Fibroblast of lung (primary cell): Measurements from ENCODE around the gene RALBP1. TPM values are rescaled to one million over a fixed set of nuclear protein-coding genes. Genes with fewer than 3 reads are reported as not detected.

Experiments used
- DNase-seq, 2 donors: peaks; one replicate each; pipeline versions ENCODE4 v3.0.0 to v3.0.0-alpha.2; 2010; ENCODE audit warnings: low read depth in 2 of 2
- H2AFZ ChIP-seq: 2 replicates; pipeline ENCODE4 v1.5.1; 2012; ENCODE audit warnings: low read length, control low read depth, inconsistent platforms
- H3K27ac ChIP-seq: 2 replicates; pipeline ENCODE4 v1.5.1; 2011; ENCODE audit warnings: low read length, control low read depth; ENCODE audit not compliant: insufficient read depth
- H3K27me3 ChIP-seq: 2 replicates; pipeline ENCODE4 v1.5.1; 2011; ENCODE audit warnings: mild to moderate bottlenecking, low read length; ENCODE audit not compliant: control insufficient read depth, insufficient read depth
- H3K36me3 ChIP-seq: 2 replicates; pipeline ENCODE4 v1.5.1; 2011; ENCODE audit warnings: low read length; ENCODE audit not compliant: control insufficient read depth, insufficient read depth
- H3K4me1 ChIP-seq: 2 replicates; pipeline ENCODE4 v1.5.1; 2011; ENCODE audit warnings: low read length; ENCODE audit not compliant: control insufficient read depth, insufficient read depth; ENCODE audit errors: extremely low read depth
- H3K4me2 ChIP-seq: 2 replicates; pipeline ENCODE4 v1.5.1; 2011; ENCODE audit warnings: low read length, control low read depth; ENCODE audit not compliant: insufficient read depth; ENCODE audit errors: extremely low read depth
- H3K4me3 ChIP-seq, 4 experiments: fragments of 200-600 bp in 1 of 4; sonication (generic) in 1 of 4; replicated peaks in 1 of 4; 2 replicates each; pipeline ENCODE4 v1.5.1; 2011 to 2016; ENCODE audit warnings: low read length in 4 of 4, low read depth in 3 of 4, mild to moderate bottlenecking in 3 of 4, control low read depth in 2 of 4, inconsistent platforms in 1 of 4, mixed read lengths in 1 of 4; ENCODE audit not compliant: insufficient read depth in 1 of 4; ENCODE audit errors: control extremely low read depth in 1 of 4
- H3K79me2 ChIP-seq: 2 replicates; pipeline ENCODE4 v1.5.1; 2012; ENCODE audit warnings: mild to moderate bottlenecking, low read length, inconsistent platforms; ENCODE audit not compliant: control insufficient read depth, insufficient read depth
- H3K9ac ChIP-seq: 2 replicates; pipeline ENCODE4 v1.5.1; 2011; ENCODE audit warnings: mild to moderate bottlenecking, low read length, control low read depth; ENCODE audit not compliant: insufficient read depth
- H3K9me3 ChIP-seq: 2 replicates; pipeline ENCODE4 v1.5.1; 2012; ENCODE audit warnings: low read depth, low read length; ENCODE audit not compliant: control insufficient read depth, insufficient read depth
- H4K20me1 ChIP-seq: 2 replicates; pipeline ENCODE4 v1.5.1; 2011; ENCODE audit warnings: low read length; ENCODE audit not compliant: control insufficient read depth, insufficient read depth; ENCODE audit errors: extremely low read depth
- EZH2 ChIP-seq: IDR thresholded peaks from 2 replicates; pipeline ENCODE4 v1.5.1; 2012; ENCODE audit warnings: low read length, control low read depth, mild to moderate bottlenecking; ENCODE audit errors: missing control alignments
- polyA plus RNA-seq, 2 donors: library from polyadenylated mRNA; depleted of rRNA in 1 of 2; stranded (reverse) in 1 of 2; unstranded in 1 of 2; fragments of >200 nt; gene quantifications; 2 replicates each; pipeline ENCODE4 v1.2.1, GENCODE V29; 2011 to 2012; ENCODE audit warnings: missing spikeins in 1 of 2
- total RNA-seq: library from RNA; depleted of rRNA; stranded (reverse); fragments of >200 nt; gene quantifications from 2 replicates; pipeline ENCODE4 v1.2.1, GENCODE V29; 2014
- TF ChIP-seq, protein P1 (sequence below), 2 donors: IDR thresholded peaks in 1 of 2; conservative IDR thresholded peaks in 1 of 2; 1 replicate in 1 of 2; 2 replicates in 1 of 2; pipeline ENCODE4 v1.5.1; 2011 to 2012; ENCODE audit warnings: low read length in 2 of 2, control low read depth in 1 of 2, inconsistent platforms in 1 of 2, low read depth in 1 of 2, mild to moderate bottlenecking in 1 of 2

Gene RALBP1
- total and polyA plus RNA-seq, 2 donors (not counting 1 experiment from before 2014, with no cell fraction given): 72.3 to 72.4 TPM

DNA sequence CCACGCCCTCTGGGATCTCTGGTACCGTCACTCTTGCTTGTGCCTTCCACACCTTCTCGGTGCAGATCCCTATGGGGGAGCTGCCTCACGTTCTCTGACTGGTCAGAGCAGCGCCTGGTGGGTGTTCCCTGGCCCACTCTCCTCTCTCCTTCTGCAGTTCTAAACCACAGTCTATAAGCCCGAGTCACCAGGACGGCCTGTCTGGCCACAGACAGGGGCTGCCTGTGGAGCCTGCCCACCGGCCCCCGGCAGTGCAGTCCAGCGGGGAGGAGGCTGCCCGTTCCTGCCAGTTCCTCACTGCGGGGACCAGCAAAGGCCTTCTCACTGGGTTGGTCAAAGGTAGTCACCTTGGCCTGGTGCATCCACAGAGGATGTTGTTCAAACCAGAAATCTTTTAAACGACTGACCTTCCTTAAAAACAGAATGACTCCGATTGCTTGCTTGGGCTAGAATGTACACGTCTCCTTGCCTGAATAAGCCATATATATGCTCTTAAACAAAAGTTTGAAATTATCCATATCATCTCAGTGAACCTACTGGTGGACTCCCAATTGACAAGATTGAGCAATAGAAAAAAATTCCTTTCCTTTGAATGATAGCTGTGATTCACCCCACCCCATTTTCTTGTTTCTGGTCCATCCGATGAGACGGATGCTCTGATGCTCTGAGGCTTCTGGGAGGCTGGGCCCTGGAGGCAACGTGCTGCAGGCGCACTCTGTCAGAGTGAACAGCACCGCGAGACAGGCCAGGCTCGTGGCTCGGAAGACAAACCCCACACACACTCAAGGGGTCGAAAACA is 61.2 kb downstream of the RALBP1 start:
- Histone ChIP-seq H3K27me3 (no peaks in the 10 kb centered on the region), H3K4me2 (no peak overlapping the region), H3K9me3 (no peaks in the 10 kb centered on the region), H3K36me3 (peaks cover 15% of the 10 kb centered on the region), H3K4me3 (no peak overlapping the region), H3K9ac (no peak overlapping the region), H3K27ac (peak overlapping the region; percentile 86), H2AFZ (no peak overlapping the region), H3K4me1 (peaks cover 6% of the 10 kb centered on the region), H4K20me1 (no peaks in the 10 kb centered on the region), H3K79me2 (no peaks in the 10 kb centered on the region)
- no peak for DNase-seq
- TF ChIP-seq, protein P1, sequence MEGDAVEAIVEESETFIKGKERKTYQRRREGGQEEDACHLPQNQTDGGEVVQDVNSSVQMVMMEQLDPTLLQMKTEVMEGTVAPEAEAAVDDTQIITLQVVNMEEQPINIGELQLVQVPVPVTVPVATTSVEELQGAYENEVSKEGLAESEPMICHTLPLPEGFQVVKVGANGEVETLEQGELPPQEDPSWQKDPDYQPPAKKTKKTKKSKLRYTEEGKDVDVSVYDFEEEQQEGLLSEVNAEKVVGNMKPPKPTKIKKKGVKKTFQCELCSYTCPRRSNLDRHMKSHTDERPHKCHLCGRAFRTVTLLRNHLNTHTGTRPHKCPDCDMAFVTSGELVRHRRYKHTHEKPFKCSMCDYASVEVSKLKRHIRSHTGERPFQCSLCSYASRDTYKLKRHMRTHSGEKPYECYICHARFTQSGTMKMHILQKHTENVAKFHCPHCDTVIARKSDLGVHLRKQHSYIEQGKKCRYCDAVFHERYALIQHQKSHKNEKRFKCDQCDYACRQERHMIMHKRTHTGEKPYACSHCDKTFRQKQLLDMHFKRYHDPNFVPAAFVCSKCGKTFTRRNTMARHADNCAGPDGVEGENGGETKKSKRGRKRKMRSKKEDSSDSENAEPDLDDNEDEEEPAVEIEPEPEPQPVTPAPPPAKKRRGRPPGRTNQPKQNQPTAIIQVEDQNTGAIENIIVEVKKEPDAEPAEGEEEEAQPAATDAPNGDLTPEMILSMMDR (conservative IDR thresholded peaks at IDR 0.05 in 1 of 2, IDR thresholded peaks at IDR 0.05 in 1 of 2; ENCODE audit: low read depth in 1 of 2, low read length in 2 of 2): no peak
- TF ChIP-seq EZH2: no peak

DNA sequence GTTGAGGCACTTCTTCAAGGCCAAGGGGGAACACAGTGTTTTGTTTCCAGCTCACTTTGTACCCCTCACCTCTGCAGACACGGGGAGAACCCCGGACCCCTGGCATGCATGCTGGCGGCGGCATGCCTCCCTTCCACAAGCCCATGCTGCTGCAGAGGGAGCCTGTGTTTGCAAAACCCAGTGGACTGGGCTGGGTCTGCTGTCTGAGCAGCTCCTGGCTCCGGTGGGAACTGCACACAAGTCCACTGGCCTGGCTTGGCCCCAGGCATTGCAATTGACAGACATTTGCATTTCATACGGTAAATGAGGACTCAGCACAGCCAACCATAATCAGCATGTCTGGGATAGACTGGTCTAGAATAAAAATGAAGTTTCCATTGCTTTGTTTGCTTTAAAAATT is 62.4 kb downstream of the RALBP1 start:
- H3K36me3 ChIP-seq: peaks cover 15% of the 10 kb centered on the region
- H3K79me2 ChIP-seq: no peaks in the 10 kb centered on the region
- no peaks in the 10 kb centered on the region for H4K20me1 ChIP-seq
- TF ChIP-seq EZH2: no peak
- TF ChIP-seq, protein P1 (conservative IDR thresholded peaks at IDR 0.05 in 1 of 2, IDR thresholded peaks at IDR 0.05 in 1 of 2; ENCODE audit: low read depth in 1 of 2, low read length in 2 of 2): no peak
- no peaks in the 10 kb centered on the region for H3K9me3 ChIP-seq
- no peak overlapping the region for H3K4me3 ChIP-seq
- H3K9ac ChIP-seq: no peak overlapping the region
- no peaks in the 10 kb centered on the region for H3K27me3 ChIP-seq
- no peak overlapping the region for H2AFZ ChIP-seq
- no peak overlapping the region for H3K4me2 ChIP-seq
- no peak for DNase-seq
- H3K27ac ChIP-seq: no peak overlapping the region
- H3K4me1 ChIP-seq: peaks cover 6% of the 10 kb centered on the region

DNA sequence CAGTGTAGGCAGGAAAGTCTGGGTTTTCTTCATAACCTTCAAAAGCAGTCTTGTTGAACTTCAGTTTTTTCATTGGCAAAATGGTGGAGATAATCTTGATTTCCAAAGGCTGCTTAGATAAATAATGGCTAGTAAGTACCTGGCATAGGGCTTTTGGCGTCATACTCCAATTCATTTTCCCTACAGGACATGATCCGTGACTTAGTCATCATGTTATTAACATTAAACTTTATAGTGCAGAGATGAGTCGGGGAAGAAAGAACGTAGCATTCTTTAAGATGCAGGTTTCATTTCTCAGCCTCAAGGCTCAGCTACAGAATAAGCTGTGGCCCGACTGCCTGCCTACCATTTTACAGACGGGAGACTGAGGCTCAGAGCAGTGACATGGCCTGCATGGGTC is 64.0 kb downstream of the RALBP1 start:
- DNase-seq: peak; percentile 68 to 80
- Histone ChIP-seq H3K27ac (peak overlapping the region; percentile 1), H3K36me3 (peaks cover 13% of the 10 kb centered on the region), H3K4me3 (no peak overlapping the region), H3K9ac (no peak overlapping the region), H3K9me3 (no peaks in the 10 kb centered on the region), H3K27me3 (no peaks in the 10 kb centered on the region), H3K79me2 (no peaks in the 10 kb centered on the region), H3K4me1 (peaks cover 6% of the 10 kb centered on the region), H3K4me2 (peak overlapping the region; percentile 32), H4K20me1 (no peaks in the 10 kb centered on the region), H2AFZ (no peak overlapping the region)
- no peak for TF ChIP-seq EZH2
- TF ChIP-seq, protein P1 (conservative IDR thresholded peaks at IDR 0.05 in 1 of 2, IDR thresholded peaks at IDR 0.05 in 1 of 2; ENCODE audit: low read depth in 1 of 2, low read length in 2 of 2): no peak
